K562 (cell line): Measurements from ENCODE around the gene LTA. TPM values are rescaled to one million over a fixed set of nuclear protein-coding genes. Genes with fewer than 3 reads are reported as not detected.
A peak's percentile ranks its signal among the peaks of the same experiment; 100 is the strongest.

Experiments used
- ESRRB ChIP-seq: fragments of 250-450 bp; sonication (Bioruptor Pico); IDR thresholded peaks from 2 replicates; pipeline ENCODE4 v1.5.0; 2020; ENCODE audit warnings: mild to moderate bottlenecking, moderate library complexity, borderline replicate concordance
- GTF2A2 ChIP-seq: IDR thresholded peaks from 2 replicates; pipeline ENCODE4 v1.6.1; 2016; ENCODE audit warnings: mild to moderate bottlenecking, missing genetic modification characterization, missing compliant biosample characterization
- MAFK ChIP-seq: IDR thresholded peaks from 2 replicates; pipeline ENCODE4 v1.6.1; 2011; ENCODE audit warnings: low read length, improper control_type of control experiment
- MCM5 ChIP-seq: fragments of 450-650 bp; IDR thresholded peaks from 2 replicates; pipeline ENCODE4 v1.6.1; 2016; ENCODE audit warnings: low read depth
- MTA1 ChIP-seq: fragments of 450-650 bp; IDR thresholded peaks from 2 replicates; pipeline ENCODE4 v1.6.1; 2017; ENCODE audit warnings: borderline replicate concordance
- NFXL1 ChIP-seq: fragments of 450-650 bp; formaldehyde crosslinking; IDR thresholded peaks from 2 replicates; pipeline ENCODE4 v1.4.0; 2021; ENCODE audit warnings: mild to moderate bottlenecking
- POLR3A ChIP-seq: IDR thresholded peaks from 2 replicates; pipeline ENCODE4 v1.6.1; 2011; ENCODE audit warnings: borderline replicate concordance, mild to moderate bottlenecking, moderate library complexity; ENCODE audit not compliant: insufficient read length, insufficient read depth; ENCODE audit errors: extremely low read depth
- STAT5A ChIP-seq: IDR thresholded peaks from 2 replicates; pipeline ENCODE4 v1.6.1; 2012; ENCODE audit warnings: low read length, inconsistent platforms, borderline replicate concordance
- TEAD2 ChIP-seq: fragments of 450-650 bp; IDR thresholded peaks from 2 replicates; pipeline ENCODE4 v1.6.1; 2016; ENCODE audit warnings: missing genetic modification characterization, control low read depth, missing compliant biosample characterization
- THRAP3 ChIP-seq: fragments of 450-650 bp; IDR thresholded peaks from 2 replicates; pipeline ENCODE4 v1.6.1; 2016; ENCODE audit warnings: mild to moderate bottlenecking, inconsistent platforms, borderline replicate concordance
- ZBTB8A ChIP-seq: fragments of 450-650 bp; IDR thresholded peaks from 2 replicates; pipeline ENCODE4 v1.6.1; 2018; ENCODE audit warnings: mild to moderate bottlenecking, moderate library complexity; ENCODE audit not compliant: partially characterized antibody
- ZKSCAN1 ChIP-seq: fragments of 150-350 bp; IDR thresholded peaks from 2 replicates; pipeline ENCODE4 v1.6.1; 2016; ENCODE audit warnings: low read depth, low read length
- ZKSCAN3 ChIP-seq: fragments of 250-450 bp; sonication (Bioruptor Pico); IDR thresholded peaks from 2 replicates; pipeline ENCODE4 v1.4.0; 2020
- ZNF12 ChIP-seq: sonication (generic); formaldehyde crosslinking; IDR thresholded peaks from 2 replicates; pipeline ENCODE4 v1.4.0; 2020; ENCODE audit warnings: mild to moderate bottlenecking, missing genetic modification reagents
- ZNF212 ChIP-seq: fragments of 450-650 bp; formaldehyde crosslinking; IDR thresholded peaks from 2 replicates; pipeline ENCODE4 v1.4.0; 2020; ENCODE audit warnings: mild to moderate bottlenecking
- ZNF408 ChIP-seq: fragments of 250-450 bp; sonication (Bioruptor Pico); IDR thresholded peaks from 2 replicates; pipeline ENCODE4 v1.4.0; 2020; ENCODE audit warnings: low read depth, mild to moderate bottlenecking, moderate library complexity
- ZNF717 ChIP-seq: fragments of 250-450 bp; sonication (Bioruptor Pico); IDR thresholded peaks from 2 replicates; pipeline ENCODE4 v1.5.0; 2021
- polyA plus RNA-seq, 8 experiments: library from polyadenylated mRNA; depleted of rRNA in 4 of 8; stranded (reverse) in 5 of 8; unstranded in 3 of 8; fragments of >200 nt; fragmentation: Nextera tagmentation in 2 of 8; fragmentation: Illumina TruSeq in 1 of 8; extraction: Ambion mirVana in 2 of 8; extraction: Trizol in 1 of 8; gene quantifications; 2 replicates each; pipeline versions ENCODE4 v1.2.1 to v1.2.3, GENCODE V29; 2011 to 2014; ENCODE audit warnings: inconsistent platforms in 1 of 8, missing spikeins in 1 of 8
- total RNA-seq, 7 experiments: library from RNA; depleted of rRNA in 6 of 7; stranded (reverse); fragments of >200 nt in 6 of 7; fragmentation: Illumina TruSeq in 2 of 7; extraction: Trizol in 2 of 7; gene quantifications; 2 replicates each; pipeline versions ENCODE4 v1.2.1 to v1.2.3, GENCODE V29; 2011 to 2021; ENCODE audit warnings: low replicate concordance in 1 of 7
- TF ChIP-seq, protein P1 (sequence below): fragments of 450-650 bp; IDR thresholded peaks from 2 replicates; pipeline ENCODE4 v1.6.1; 2016; ENCODE audit warnings: low read depth, mild to moderate bottlenecking, moderate library complexity
- TF ChIP-seq, protein P2 (sequence below), 2 experiments: IDR thresholded peaks; 2 replicates each; pipeline ENCODE4 v1.6.1; 2011; ENCODE audit warnings: borderline replicate concordance in 1 of 2, control low read depth in 1 of 2, low read depth in 1 of 2, low read length in 1 of 2, mild to moderate bottlenecking in 1 of 2, mixed read lengths in 1 of 2, moderate library complexity in 1 of 2; ENCODE audit not compliant: insufficient read depth in 1 of 2, insufficient read length in 1 of 2, poor library complexity in 1 of 2, severe bottlenecking in 1 of 2; ENCODE audit errors: extremely low read depth in 1 of 2
- TF ChIP-seq, protein P3 (sequence below), 2 experiments: IDR thresholded peaks in 1 of 2; conservative IDR thresholded peaks in 1 of 2; 2 replicates each; pipeline ENCODE4 v1.6.1; 2016; ENCODE audit warnings: low read depth in 2 of 2, mild to moderate bottlenecking in 1 of 2, missing compliant biosample characterization in 1 of 2, missing genetic modification characterization in 1 of 2, moderate library complexity in 1 of 2
- TF ChIP-seq, protein P4 (sequence below), 2 experiments: fragments of 450-650 bp in 1 of 2; sonication (generic) in 1 of 2; formaldehyde crosslinking in 1 of 2; IDR thresholded peaks in 1 of 2; conservative IDR thresholded peaks in 1 of 2; 2 replicates each; pipeline versions ENCODE4 v1.6.1 to v1.8.1; 2016 to 2023; ENCODE audit warnings: mild to moderate bottlenecking in 2 of 2, moderate library complexity in 2 of 2, inconsistent platforms in 1 of 2, missing genetic modification reagents in 1 of 2

The LTA gene
- total and polyA plus RNA-seq, 9 of the 15 experiments (the other 6 are each of a cell fraction or from before 2014, with no cell fraction given): 0.80 TPM; not detected in 8

DNA sequence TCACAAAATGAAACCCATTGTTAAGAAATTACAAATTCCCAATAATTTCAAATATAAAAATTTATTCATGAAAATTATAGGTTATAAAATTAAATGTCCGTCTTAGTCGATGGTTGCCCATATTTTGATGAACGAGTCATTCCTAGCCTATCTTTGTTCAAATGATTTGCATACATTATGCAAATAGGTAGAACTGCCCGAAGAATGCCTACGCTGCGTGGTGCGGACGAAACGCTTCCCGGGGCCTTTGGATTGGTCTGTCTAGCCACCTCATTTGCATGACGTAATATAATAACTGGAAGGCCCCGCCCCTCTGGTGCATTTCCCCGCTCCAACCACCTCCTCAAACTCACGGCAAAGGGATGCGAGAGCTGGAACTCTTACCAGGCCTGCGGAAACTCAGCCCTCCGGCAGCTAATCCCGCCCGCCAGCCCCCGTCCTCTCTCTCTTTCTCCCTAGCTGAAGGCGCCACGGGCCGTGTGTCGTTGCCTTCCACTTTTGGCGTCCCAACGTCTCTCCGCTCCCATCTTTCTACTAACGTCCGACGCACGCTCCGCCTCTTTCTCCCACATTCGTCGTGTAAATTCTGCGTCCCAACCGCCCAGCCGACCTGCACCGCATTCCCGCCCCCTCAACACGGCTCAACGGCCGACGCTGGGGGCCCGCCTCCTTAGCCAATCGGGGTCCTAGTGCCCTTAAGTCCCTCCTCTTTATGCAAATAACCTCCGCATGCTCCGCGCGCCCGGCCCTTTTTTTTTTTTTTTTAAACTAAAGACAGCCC, 47.9 kb downstream of the LTA start (continued):
- TF ChIP-seq ZNF408 (no peak), NFXL1 (CRISPR knock-in tag) (no peak), GTF2A2 (tag) (no peak), STAT5A (no peak), THRAP3 (no peak), POLR3A (no peak), MAFK (peak; percentile 27), ZNF717 (CRISPR knock-in tag) (no peak), ZKSCAN3 (no peak), ZNF12 (CRISPR knock-in tag) (no peak; the same call in 1 of the 2 replicates), TEAD2 (tag) (no peak), ZKSCAN1 (peak; percentile 43; the same call in 1 of the 2 replicates), ZBTB8A (no peak), ZNF212 (peak; percentile 79; the same call in 1 of the 2 replicates), MTA1 (peak; percentile 98), MCM5 (no peak), ESRRB (CRISPR knock-in tag) (no peak)
- TF ChIP-seq, protein P1, sequence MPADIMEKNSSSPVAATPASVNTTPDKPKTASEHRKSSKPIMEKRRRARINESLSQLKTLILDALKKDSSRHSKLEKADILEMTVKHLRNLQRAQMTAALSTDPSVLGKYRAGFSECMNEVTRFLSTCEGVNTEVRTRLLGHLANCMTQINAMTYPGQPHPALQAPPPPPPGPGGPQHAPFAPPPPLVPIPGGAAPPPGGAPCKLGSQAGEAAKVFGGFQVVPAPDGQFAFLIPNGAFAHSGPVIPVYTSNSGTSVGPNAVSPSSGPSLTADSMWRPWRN: 0 out of 2 replicates have a peak, but pooled peaks have one; percentile 22
- TF ChIP-seq, protein P2, sequence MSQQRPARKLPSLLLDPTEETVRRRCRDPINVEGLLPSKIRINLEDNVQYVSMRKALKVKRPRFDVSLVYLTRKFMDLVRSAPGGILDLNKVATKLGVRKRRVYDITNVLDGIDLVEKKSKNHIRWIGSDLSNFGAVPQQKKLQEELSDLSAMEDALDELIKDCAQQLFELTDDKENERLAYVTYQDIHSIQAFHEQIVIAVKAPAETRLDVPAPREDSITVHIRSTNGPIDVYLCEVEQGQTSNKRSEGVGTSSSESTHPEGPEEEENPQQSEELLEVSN (IDR thresholded peaks at IDR 0.05; ENCODE audit: borderline replicate concordance in 1 of 2, extremely low read depth in 1 of 2, insufficient read depth in 1 of 2, insufficient read length in 1 of 2, low read depth in 1 of 2, low read length in 1 of 2, poor library complexity in 1 of 2, severe bottlenecking in 1 of 2): peak; percentile 95 to 97
- TF ChIP-seq, protein P3, sequence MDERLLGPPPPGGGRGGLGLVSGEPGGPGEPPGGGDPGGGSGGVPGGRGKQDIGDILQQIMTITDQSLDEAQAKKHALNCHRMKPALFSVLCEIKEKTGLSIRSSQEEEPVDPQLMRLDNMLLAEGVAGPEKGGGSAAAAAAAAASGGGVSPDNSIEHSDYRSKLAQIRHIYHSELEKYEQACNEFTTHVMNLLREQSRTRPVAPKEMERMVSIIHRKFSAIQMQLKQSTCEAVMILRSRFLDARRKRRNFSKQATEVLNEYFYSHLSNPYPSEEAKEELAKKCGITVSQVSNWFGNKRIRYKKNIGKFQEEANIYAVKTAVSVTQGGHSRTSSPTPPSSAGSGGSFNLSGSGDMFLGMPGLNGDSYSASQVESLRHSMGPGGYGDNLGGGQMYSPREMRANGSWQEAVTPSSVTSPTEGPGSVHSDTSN (CRISPR knock-in tag; IDR thresholded peaks at IDR 0.05; ENCODE audit: low read depth): no peak
- TF ChIP-seq, protein P3 (tag; conservative IDR thresholded peaks at IDR 0.05; ENCODE audit: low read depth): no peak
- TF ChIP-seq, protein P4, sequence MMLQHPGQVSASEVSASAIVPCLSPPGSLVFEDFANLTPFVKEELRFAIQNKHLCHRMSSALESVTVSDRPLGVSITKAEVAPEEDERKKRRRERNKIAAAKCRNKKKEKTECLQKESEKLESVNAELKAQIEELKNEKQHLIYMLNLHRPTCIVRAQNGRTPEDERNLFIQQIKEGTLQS (IDR thresholded peaks at IDR 0.05): peak; percentile 99
- TF ChIP-seq, protein P4 (CRISPR knock-in tag; conservative IDR thresholded peaks at IDR 0.05): peak; percentile 68
